ENCODE measurements around the gene TSEN54. TPM values are rescaled to one million over a fixed set of nuclear protein-coding genes. Genes with fewer than 3 reads are reported as not detected.

TSEN54 gene
- total RNA-seq, 2 experiments from 2014 or later: 38.8 to 45.4 TPM

- H3K27me3 Mint-ChIP-seq: no peaks in the 10 kb centered on the region
- DNase-seq: no peak
- no peak for TF ChIP-seq CTCF (IDR thresholded peaks at IDR 0.05)
- ATAC-seq: no peak
- CTCF ChIA-PET: no interaction called here
- no peaks in the 10 kb centered on the region for H3K4me1 Mint-ChIP-seq (ENCODE audit: low read depth)
- no peaks in the 10 kb centered on the region for H3K9me3 Mint-ChIP-seq
- no peaks in the 10 kb centered on the region for H3K36me3 Mint-ChIP-seq (ENCODE audit: low read depth)
- no peak overlapping the region for H3K27ac Mint-ChIP-seq
- intact Hi-C loops (cut with micrococcal nuclease): no loop called here
- no peak overlapping the region for H3K4me3 Mint-ChIP-seq
- POLR2A ChIA-PET: interaction anchor here (1.9 kb wide), 1 partner anchor 24 kb away, joined by 4 read pairs; no protein-coding TSS in a partner anchor
These were observed 42.6 kb downstream of the TSEN54 start for GRCh38 chr17:75558666-75559530.

GRCh38 chr17:75559958-75560533 is 43.7 kb downstream of the TSEN54 start:
- DNase-seq (no peak), ATAC-seq (no peak)
- ChIA-PET CTCF (no interaction called here), POLR2A (interaction anchor here (1.9 kb wide), 1 partner anchor 25 kb away, joined by 4 read pairs; no protein-coding TSS in a partner anchor)
- Mint-ChIP-seq H3K36me3 (ENCODE audit: low read depth) (no peaks in the 10 kb centered on the region), H3K4me1 (ENCODE audit: low read depth) (no peaks in the 10 kb centered on the region), H3K27ac (no peak overlapping the region), H3K4me3 (no peak overlapping the region), H3K9me3 (no peaks in the 10 kb centered on the region), H3K27me3 (no peaks in the 10 kb centered on the region)
- intact Hi-C loops (cut with micrococcal nuclease): no loop called here
- no peak for TF ChIP-seq CTCF (IDR thresholded peaks at IDR 0.05)

DNA sequence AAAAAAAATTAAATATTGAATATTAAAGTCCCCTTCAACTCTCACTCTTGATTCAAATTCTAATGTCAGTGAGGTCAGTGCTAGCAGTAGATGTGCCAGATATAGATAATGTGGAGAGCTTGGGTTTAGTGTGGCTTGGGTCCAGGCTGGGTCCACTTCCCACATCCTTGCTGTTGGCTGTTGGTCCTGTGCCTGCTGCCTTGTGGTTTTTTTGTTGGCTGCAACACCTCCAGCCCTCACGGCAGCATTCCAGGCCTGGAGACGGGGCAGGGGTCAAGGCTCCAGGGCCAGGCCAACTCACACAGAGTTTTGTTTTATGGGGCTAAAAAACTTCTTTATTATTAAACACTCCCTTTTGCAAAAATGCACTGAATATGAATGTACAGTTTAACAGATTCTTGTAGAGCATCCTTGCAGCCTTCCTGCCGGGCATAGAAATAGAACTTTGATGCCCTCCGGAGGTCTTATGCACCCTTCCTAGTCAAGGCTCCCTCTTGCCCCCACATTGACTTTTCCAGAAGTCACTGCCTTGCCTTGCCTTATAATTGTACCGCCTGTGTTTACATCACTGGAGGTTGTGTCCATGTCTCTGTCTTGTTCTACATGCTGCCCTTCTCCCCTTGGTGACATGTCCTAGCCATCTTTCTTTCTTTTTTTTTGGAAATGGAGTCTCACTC is 45.7 kb downstream of the TSEN54 start:
- no peak overlapping the region for H3K4me3 Mint-ChIP-seq
- TF ChIP-seq CTCF (IDR thresholded peaks at IDR 0.05): no peak
- H3K36me3 Mint-ChIP-seq (ENCODE audit: low read depth): no peaks in the 10 kb centered on the region
- intact Hi-C loops (cut with micrococcal nuclease): no loop called here
- H3K27ac Mint-ChIP-seq: no peak overlapping the region
- H3K9me3 Mint-ChIP-seq: no peaks in the 10 kb centered on the region
- no peaks in the 10 kb centered on the region for H3K27me3 Mint-ChIP-seq
- H3K4me1 Mint-ChIP-seq (ENCODE audit: low read depth): no peaks in the 10 kb centered on the region
- ChIA-PET POLR2A (no interaction called here), CTCF (no interaction called here)
- no peak for ATAC-seq
- no peak for DNase-seq

- ATAC-seq: no peak
- CTCF ChIA-PET: no interaction called here
- Mint-ChIP-seq H3K36me3 (ENCODE audit: low read depth) (no peaks in the 10 kb centered on the region), H3K27ac (no peak overlapping the region), H3K27me3 (no peaks in the 10 kb centered on the region), H3K4me1 (ENCODE audit: low read depth) (no peaks in the 10 kb centered on the region), H3K9me3 (no peaks in the 10 kb centered on the region), H3K4me3 (no peak overlapping the region)
- POLR2A ChIA-PET: no interaction called here
- DNase-seq: no peak
- intact Hi-C loops (cut with micrococcal nuclease): no loop called here
- TF ChIP-seq CTCF (IDR thresholded peaks at IDR 0.05): no peak
These were observed 46.9 kb downstream of the TSEN54 start for GRCh38 chr17:75563063-75563758.
